ENCODE results near the gene STX18. TPM values are rescaled to one million over a fixed set of nuclear protein-coding genes. Genes with fewer than 3 reads are reported as not detected.
A peak's percentile ranks its signal among the peaks of the same experiment; 100 is the strongest.

Gene STX18
- total and polyA plus RNA-seq, 2 of the 13 experiments (the other 11 are each of a cell fraction or from before 2014, with no cell fraction given): 23.9 to 37.1 TPM

DNA sequence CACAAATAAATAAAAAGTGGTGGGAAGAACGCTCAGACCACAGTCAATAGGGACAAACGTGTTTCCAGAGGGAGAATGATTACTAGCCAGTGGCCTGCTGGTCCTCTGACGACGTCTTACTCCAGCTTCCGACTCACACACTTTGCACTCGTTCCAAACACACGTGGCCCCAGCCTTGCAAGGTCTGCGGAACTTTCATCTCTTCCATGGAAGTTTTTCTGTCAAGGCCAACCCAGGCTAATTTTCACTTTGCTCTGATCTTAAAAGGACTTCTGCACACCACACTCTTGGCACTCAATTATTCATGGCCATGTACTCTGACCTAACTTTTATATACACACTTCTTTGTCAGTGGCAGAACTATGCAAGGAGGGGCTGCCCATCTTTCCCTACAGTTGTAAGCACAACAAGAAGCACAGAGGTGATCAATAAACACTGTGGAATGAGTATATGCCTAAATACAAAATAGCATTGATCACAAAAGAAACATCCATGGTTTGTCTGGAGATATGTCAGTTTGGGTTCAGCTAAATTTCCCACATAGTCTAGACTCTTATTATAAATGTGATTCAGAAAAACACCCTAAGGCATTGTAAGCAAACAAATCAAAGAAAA is 69.4 kb downstream of the STX18 start (continued):
- TF ChIP-seq, protein P1, sequence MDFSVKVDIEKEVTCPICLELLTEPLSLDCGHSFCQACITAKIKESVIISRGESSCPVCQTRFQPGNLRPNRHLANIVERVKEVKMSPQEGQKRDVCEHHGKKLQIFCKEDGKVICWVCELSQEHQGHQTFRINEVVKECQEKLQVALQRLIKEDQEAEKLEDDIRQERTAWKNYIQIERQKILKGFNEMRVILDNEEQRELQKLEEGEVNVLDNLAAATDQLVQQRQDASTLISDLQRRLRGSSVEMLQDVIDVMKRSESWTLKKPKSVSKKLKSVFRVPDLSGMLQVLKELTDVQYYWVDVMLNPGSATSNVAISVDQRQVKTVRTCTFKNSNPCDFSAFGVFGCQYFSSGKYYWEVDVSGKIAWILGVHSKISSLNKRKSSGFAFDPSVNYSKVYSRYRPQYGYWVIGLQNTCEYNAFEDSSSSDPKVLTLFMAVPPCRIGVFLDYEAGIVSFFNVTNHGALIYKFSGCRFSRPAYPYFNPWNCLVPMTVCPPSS (IDR thresholded peaks at IDR 0.05): no peak
- TF ChIP-seq ZNF7 (CRISPR knock-in tag; IDR thresholded peaks at IDR 0.05) (no peak), RFXANK (CRISPR knock-in tag; IDR thresholded peaks at IDR 0.05) (no peak), ZNF441 (CRISPR knock-in tag; IDR thresholded peaks at IDR 0.05; ENCODE audit: borderline replicate concordance) (0 out of 2 replicates have a peak, but pooled peaks have one; percentile 61), CCAR2 (optimal IDR thresholded peaks at IDR 0.05; ENCODE audit: low read depth, low read length) (no peak), ZNF777 (CRISPR knock-in tag; IDR thresholded peaks at IDR 0.05) (no peak), KLF16 (CRISPR knock-in tag; IDR thresholded peaks at IDR 0.05) (peak in 1 of 2 experiments; percentile 17; a peak in 1 of 4 replicates), ZNF331 (CRISPR knock-in tag; IDR thresholded peaks at IDR 0.05) (no peak), GATAD1 (CRISPR knock-in tag; IDR thresholded peaks at IDR 0.05) (0 out of 2 replicates have a peak, but pooled peaks have one; percentile 44), ZNF773 (CRISPR knock-in tag; IDR thresholded peaks at IDR 0.05; ENCODE audit: borderline replicate concordance) (no peak), NFRKB (IDR thresholded peaks at IDR 0.05) (no peak), TSC22D2 (CRISPR knock-in tag; IDR thresholded peaks at IDR 0.05; ENCODE audit: borderline replicate concordance) (no peak), ZNF772 (CRISPR knock-in tag; IDR thresholded peaks at IDR 0.05) (no peak), MLLT10 (CRISPR knock-in tag; IDR thresholded peaks at IDR 0.05) (no peak), ZNF263 (CRISPR knock-in tag; IDR thresholded peaks at IDR 0.05) (no peak), PHF5A (CRISPR knock-in tag; IDR thresholded peaks at IDR 0.05; ENCODE audit: low read depth, unreplicated experiment) (peak; percentile 34), CEBPG (CRISPR knock-in tag; IDR thresholded peaks at IDR 0.05) (no peak; the same call in 1 of the 2 replicates), SKI (IDR thresholded peaks at IDR 0.05; ENCODE audit: partially characterized antibody) (no peak), ETV5 (CRISPR knock-in tag; IDR thresholded peaks at IDR 0.05; ENCODE audit: borderline replicate concordance) (peak; percentile 34; the same call in 1 of the 2 replicates), ZSCAN29 (CRISPR knock-in tag; conservative IDR thresholded peaks at IDR 0.05) (0 out of 2 replicates have a peak, but pooled peaks have one; percentile 9)
- TF ChIP-seq, protein P2, sequence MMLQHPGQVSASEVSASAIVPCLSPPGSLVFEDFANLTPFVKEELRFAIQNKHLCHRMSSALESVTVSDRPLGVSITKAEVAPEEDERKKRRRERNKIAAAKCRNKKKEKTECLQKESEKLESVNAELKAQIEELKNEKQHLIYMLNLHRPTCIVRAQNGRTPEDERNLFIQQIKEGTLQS (CRISPR knock-in tag; IDR thresholded peaks at IDR 0.05): no peak
- TF ChIP-seq, protein P3, sequence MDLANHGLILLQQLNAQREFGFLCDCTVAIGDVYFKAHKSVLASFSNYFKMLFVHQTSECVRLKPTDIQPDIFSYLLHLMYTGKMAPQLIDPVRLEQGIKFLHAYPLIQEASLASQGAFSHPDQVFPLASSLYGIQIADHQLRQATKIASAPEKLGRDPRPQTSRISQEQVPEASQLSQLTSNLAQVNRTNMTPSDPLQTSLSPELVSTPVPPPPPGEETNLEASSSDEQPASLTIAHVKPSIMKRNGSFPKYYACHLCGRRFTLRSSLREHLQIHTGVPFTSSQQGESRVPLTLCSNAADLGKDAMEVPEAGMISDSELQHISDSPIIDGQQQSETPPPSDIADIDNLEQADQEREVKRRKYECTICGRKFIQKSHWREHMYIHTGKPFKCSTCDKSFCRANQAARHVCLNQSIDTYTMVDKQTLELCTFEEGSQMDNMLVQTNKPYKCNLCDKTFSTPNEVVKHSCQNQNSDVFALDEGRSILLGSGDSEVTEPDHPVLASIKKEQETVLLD (CRISPR knock-in tag; IDR thresholded peaks at IDR 0.05; ENCODE audit: low read depth): no peak
- TF ChIP-seq, protein P4, sequence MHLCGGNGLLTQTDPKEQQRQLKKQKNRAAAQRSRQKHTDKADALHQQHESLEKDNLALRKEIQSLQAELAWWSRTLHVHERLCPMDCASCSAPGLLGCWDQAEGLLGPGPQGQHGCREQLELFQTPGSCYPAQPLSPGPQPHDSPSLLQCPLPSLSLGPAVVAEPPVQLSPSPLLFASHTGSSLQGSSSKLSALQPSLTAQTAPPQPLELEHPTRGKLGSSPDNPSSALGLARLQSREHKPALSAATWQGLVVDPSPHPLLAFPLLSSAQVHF (CRISPR knock-in tag; IDR thresholded peaks at IDR 0.05): no peak
- TF ChIP-seq, protein P5, sequence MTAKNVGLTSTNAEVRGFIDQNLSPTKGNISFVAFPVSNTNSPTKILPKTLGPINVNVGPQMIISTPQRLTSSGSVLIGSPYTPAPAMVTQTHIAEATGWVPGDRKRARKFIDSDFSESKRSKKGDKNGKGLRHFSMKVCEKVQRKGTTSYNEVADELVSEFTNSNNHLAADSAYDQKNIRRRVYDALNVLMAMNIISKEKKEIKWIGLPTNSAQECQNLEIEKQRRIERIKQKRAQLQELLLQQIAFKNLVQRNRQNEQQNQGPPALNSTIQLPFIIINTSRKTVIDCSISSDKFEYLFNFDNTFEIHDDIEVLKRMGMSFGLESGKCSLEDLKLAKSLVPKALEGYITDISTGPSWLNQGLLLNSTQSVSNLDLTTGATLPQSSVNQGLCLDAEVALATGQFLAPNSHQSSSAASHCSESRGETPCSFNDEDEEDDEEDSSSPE (CRISPR knock-in tag; IDR thresholded peaks at IDR 0.05): peak; percentile 67
- TF ChIP-seq, protein P6, sequence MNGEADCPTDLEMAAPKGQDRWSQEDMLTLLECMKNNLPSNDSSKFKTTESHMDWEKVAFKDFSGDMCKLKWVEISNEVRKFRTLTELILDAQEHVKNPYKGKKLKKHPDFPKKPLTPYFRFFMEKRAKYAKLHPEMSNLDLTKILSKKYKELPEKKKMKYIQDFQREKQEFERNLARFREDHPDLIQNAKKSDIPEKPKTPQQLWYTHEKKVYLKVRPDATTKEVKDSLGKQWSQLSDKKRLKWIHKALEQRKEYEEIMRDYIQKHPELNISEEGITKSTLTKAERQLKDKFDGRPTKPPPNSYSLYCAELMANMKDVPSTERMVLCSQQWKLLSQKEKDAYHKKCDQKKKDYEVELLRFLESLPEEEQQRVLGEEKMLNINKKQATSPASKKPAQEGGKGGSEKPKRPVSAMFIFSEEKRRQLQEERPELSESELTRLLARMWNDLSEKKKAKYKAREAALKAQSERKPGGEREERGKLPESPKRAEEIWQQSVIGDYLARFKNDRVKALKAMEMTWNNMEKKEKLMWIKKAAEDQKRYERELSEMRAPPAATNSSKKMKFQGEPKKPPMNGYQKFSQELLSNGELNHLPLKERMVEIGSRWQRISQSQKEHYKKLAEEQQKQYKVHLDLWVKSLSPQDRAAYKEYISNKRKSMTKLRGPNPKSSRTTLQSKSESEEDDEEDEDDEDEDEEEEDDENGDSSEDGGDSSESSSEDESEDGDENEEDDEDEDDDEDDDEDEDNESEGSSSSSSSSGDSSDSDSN (CRISPR knock-in tag; IDR thresholded peaks at IDR 0.05): no peak

All from HepG2 (cell line).